Fibroblast of the aortic adventitia (primary cell): ENCODE results near the gene EFNA5. TPM values are rescaled to one million over a fixed set of nuclear protein-coding genes. Genes with fewer than 3 reads are reported as not detected.
A peak's percentile ranks its signal among the peaks of the same experiment; 100 is the strongest.

Source experiments
- DNase-seq: peaks from one replicate; pipeline ENCODE4 v3.0.0-alpha.2; 2010; ENCODE audit warnings: low read depth
- H3K4me3 ChIP-seq: 2 replicates; pipeline ENCODE4 v1.5.1; 2011; ENCODE audit warnings: low read depth, mild to moderate bottlenecking, control low read depth, low read length, moderate library complexity
- CTCF ChIP-seq: IDR thresholded peaks from 2 replicates; pipeline ENCODE4 v1.5.1; 2011; ENCODE audit warnings: mild to moderate bottlenecking, low read length, control low read depth, inconsistent platforms; ENCODE audit not compliant: insufficient read depth
- total RNA-seq: library from RNA; depleted of rRNA; stranded (reverse); fragments of >200 nt; gene quantifications from 2 replicates; pipeline ENCODE4 v1.2.3, GENCODE V29; 2012; ENCODE audit warnings: low replicate concordance

The EFNA5 gene
- total RNA-seq, 1 donor = 33.1 TPM

GRCh38 chr5:107401470-107402122 is 269.1 kb downstream of the EFNA5 start:
- no peak for TF ChIP-seq CTCF
- no peak for DNase-seq
- H3K4me3 ChIP-seq = no peak overlapping the region

GRCh38 chr5:107400328-107400727 is 270.4 kb downstream of the EFNA5 start:
- no peak for DNase-seq
- no peak overlapping the region for H3K4me3 ChIP-seq

GRCh38 chr5:107398703-107399102 is 272.0 kb downstream of the EFNA5 start:
- DNase-seq = no peak
- no peak for TF ChIP-seq CTCF

More at GRCh38 chr5:107400328-107400727, 270.4 kb downstream of the EFNA5 start:
- no peak for TF ChIP-seq CTCF

GRCh38 chr5:107396351-107396690 is 274.4 kb downstream of the EFNA5 start:
- H3K4me3 ChIP-seq = no peak overlapping the region
- TF ChIP-seq CTCF = no peak
- DNase-seq = no peak

More at GRCh38 chr5:107398703-107399102, 272.0 kb downstream of the EFNA5 start:
- no peak overlapping the region for H3K4me3 ChIP-seq

GRCh38 chr5:107395632-107396350 is 274.9 kb downstream of the EFNA5 start:
- no peak for DNase-seq
- no peak overlapping the region for H3K4me3 ChIP-seq
- no peak for TF ChIP-seq CTCF

- no peak for TF ChIP-seq CTCF
- no peak overlapping the region for H3K4me3 ChIP-seq
These were observed 276.9 kb downstream of the EFNA5 start for GRCh38 chr5:107393851-107394250.

More at GRCh38 chr5:107393851-107394250, 276.9 kb downstream of the EFNA5 start:
- peak; percentile 39 for DNase-seq
